AML-193 (cell line): Measurements from ENCODE around the gene KMT2E.

Experiments used
- DNase-seq, 2 experiments: peaks; one replicate each; lab custom pipeline; 2025; lab: John Stamatoyannopoulos, UW

KMT2E gene

DNA sequence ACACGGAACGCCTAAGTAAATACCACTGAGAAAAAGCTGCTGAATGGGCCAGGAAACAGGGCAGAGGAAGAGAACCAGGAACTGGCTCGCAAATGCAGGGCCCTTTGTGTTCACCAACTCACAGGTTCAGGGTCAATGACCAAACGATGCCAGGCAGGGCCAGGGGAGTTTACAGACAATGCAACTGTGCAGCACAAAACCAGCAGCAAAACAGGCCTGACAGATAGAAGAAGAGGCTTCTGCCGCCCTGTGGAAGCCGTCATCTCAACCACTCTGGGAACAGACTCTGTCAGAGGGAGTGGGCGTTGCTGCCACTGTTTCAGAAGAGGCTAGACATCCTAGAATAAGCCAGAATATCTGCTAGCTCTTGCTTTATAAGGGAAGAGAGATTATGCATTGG, 117.9 kb downstream of the KMT2E start:
- no peak for DNase-seq

DNA sequence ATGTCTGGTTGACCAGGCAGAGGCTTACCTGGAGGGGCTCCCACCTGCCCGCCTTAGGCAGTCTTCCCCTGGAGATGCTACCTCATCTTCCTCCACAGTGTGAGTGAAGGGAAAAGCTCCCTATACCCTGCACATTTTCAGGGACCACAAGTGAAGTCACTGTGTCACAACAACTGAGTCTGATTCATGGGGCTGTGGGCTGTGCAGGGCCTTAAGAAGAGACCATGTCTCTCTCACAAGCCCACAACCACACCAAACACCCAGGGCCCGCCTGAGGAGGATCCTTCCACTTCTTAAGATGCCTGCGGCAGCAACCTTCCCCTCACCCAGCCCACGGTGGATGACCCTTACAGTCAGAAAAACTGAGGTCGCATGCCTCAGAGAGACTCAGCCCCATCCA, 118.3 kb downstream of the KMT2E start:
- no peak for DNase-seq

DNA sequence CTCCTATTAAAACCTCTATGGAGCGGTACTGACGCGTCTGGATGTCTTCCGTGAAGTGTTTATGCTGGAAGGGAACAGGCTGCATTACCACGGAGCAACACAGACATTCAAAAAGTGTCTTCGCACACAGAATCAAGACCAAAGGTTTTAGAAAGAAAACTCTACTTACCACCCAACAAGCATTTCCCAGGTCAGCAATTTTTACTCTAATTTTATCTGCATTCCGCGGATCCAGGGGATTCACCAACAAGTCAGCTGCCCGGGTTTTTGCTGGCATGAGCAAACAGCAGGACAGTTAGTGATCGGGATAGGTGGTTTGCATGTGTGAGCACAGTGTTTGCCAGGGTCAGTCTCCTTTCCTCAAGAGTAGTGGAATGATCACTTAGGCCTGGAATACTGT, 118.8 kb downstream of the KMT2E start:
- no peak for DNase-seq

DNA sequence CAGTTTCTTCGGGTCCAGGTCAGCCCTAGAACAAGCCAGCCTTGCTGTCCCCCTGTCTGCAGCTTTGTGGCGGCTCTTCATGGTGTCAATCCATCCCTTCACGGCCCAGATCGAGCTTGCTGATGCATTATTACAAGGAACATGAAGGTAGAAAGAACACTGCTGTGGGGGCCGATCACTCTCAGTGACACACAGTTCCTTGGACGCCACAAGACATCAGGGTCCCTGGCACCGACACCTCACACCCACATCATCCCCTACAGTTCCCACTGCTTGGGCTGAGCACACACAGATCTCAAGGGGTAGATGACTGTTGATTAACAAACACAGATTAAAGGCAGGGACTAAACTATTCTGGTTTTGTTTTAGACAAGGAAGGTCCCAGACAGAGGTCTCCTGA, 119.4 kb downstream of the KMT2E start:
- DNase-seq, result no peak

DNA sequence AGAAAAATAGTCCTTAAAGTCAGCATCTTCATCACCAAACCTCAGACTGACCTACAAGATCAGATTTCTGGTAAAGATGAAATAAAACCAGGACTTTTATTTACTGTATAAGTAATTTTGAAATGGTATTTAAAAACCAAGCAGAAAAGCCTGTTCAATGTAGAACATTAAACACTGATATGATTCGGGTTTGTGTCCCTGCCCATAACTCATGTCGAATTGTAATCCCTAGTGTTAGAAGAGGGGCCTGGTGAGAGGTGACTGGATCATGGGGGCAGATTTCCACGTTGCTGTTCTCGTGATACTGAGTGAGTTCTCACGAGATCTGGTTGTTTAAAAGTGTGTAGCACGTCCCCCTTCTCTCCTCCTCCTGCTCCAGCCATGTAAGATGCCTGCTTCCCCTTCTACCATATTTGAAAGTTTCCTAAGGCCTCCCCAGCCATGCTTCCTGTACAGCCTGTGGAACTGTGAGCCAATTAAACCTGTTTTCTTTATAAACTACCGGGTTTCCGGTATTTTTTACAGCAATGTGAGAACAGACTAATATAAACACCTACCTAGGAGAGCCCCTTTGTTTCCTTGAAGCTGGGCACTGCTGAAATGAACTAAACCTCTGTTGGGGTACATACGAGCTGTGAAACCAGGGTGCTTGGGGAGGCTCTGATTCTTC, 120.1 kb downstream of the KMT2E start:
- DNase-seq, result no peak

DNA sequence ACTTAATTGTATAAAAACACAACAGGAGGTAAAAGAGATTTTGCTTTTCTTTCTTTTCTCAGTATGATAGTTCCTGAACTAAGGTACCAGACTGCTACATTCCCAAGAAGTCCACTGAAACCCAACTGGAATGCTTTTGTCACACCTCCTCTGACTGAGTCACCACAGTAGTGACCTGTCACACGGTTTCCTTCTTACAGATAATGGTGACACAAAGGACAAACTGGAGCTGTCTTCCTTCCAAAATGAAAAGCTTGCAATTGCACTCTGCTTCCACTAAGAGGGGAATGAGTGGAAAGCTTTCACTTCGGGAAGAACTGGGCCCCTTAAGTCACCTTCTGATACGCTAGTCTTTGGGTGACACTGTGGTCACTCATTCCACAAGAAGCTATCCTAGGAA, 122.2 kb downstream of the KMT2E start:
- DNase-seq, result no peak

DNA sequence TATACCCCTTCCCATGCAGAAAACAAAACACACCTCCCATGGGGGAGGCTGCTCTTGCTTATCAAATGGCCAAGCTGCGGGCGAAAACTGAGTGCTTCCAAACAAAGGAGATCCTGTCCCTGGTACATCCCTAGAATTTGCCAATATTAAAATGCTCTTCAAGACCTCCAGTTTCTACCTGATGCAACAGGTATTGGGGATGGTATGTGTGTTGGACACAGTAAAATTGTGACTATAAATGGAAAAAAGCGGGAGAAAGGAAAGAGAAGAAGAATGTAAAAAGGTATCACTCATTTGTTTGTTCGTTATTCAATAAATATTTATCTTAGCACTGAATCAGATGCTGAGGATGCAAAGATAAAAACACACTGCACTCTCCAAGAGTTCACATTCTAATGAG, 123.9 kb downstream of the KMT2E start:
- no peak for DNase-seq

DNA sequence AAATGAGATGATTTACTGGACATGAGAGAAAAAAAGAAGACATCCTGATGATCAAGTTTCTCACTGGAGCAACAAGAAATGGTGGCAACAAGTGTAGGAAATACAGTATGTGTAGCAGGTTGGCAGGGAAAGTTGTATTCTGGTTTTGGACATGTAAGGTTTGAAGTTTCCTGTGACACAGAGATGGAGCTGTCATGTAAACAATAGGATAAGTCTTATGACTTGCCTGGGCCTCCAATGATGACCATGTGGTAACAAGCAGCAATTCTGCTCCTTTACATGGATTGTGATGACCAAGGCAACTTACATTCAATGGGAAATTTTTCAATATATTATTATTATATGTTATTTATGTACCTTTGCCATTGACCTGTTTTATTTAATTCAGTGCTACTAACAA, 125.4 kb downstream of the KMT2E start:
- no peak for DNase-seq

DNA sequence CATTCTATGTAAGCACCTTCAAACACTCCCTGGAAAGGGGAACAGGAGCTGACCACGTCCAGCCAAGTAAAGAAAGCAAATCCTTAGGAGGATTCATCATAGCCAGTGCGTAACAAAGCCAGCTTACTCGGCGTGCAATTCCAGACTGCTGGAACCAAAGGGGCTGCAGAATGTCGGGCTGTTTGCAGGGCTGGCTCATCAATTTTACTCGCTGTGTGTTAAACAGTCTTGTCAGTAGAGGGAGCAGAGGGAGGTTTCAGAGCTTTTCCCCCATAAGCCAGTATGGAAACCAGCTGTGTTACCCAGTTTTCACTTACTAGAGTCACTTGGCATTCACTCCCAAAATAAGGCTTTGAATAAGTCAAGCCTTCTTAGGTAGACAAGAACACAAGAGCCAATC, 127.1 kb downstream of the KMT2E start:
- DNase-seq, result peak in 1 of 2 experiments; percentile 17

DNA sequence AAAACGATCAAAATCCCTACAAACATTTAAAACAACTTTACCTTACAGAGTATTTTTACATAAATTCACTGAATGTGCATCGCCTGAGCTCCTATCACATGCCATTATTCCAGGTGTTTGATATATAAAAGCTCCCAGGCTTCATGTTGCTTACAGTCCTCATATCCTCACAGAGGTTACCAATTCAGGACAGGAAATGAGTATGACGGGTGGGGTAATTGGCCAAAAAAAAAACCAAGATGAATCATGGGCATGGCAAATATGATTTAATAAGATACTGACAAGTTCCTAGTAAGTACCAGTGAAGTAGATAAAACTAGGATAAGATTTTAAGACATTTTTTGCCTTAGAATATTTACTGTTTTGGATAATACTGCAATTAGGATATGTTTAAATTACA, 135.8 kb downstream of the KMT2E start:
- DNase-seq, result no peak

DNA sequence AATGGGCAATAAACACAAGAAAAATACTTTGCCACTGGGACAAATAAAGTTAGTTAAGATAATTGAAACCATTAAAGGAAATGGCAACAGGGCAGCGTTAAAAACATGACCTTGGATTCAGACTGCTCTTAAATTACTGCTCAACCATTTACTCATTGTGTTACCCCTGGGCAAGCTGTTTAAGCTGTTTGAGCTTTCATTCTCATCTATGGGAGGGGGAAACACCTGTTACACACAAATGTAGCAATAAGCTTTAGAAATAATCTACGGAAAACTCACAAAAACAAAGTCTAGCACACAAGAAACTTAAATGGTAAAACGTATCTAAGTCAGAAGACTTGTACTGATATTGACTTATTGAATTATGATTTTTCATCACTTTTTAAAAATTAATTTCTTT, 137.1 kb downstream of the KMT2E start:
- no peak for DNase-seq

DNA sequence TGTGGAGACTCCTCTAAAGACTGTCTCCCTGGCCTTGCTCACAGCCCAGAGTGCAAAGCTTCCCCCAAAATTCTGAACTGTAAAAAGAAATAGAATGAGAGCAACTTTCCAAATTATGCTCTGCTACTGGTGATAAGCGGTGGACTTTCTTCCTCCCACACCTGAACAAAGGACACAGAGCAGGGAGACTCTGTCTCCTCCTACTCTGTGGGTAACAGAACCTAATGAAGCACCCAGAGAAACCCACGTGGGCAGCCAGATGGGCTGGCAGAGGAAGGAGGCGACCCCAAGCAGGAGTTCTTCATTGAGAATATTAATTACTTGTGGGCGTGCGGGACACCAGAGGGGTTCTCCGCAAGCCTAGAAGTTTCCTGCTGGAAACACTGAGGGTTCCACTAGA, 139.5 kb downstream of the KMT2E start:
- DNase-seq, result no peak

DNA sequence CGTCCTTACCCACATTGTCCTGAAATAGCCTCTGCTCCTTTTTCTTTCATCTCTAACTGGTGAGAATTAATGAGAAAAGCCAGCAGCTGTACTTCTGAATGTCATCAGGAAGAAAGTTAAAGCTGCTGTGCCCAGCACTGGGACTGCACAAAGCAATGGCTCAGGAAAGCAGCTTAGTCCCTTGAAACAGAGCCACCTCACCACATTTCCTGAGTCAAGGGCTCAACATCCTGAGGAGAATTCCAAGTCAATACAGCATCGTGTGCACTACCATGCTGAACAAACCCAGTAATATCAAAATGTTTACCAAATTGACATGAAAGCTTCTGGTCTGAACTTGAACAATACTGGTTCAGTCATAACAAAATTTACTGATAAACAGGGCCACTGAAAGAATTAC, 140.1 kb downstream of the KMT2E start:
- DNase-seq, result no peak

DNA sequence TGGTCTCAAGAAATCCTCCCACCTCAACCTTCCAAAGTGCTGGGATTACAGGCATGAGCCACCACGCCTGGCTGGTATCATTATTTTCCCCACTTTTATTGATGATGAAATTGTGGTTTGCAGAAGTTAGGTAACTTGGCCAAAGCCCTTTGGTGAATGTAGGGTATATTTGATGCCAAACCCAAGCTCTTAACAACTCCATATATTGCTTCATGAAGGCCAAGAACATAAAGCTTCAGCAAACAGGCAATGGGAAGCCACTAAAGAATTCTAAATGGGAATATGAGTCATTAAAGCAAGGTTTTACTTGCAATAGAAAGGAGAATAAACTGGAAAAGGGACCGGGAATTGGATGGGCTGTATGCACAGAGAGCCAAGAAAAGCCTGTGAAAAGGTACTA, 142.7 kb downstream of the KMT2E start:
- DNase-seq, result no peak

DNA sequence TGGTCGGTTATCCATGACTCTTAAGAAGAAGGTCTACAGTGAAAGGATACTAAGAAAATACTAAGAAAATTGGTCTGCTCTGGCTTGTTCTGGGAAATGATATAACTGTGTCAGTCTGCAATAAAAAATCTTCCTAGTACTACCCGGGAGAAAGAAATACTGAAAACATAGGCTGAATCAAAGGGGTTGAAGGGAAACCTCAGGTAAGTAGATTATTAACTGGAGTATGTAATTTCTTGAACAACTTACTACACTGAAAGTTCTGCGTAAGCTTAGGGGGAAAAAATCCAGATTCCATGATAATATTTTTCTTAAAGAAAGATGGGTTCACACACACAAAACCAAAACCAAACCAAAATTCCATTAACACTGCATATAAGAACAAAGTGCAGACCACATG, 143.3 kb downstream of the KMT2E start:
- no peak for DNase-seq

DNA sequence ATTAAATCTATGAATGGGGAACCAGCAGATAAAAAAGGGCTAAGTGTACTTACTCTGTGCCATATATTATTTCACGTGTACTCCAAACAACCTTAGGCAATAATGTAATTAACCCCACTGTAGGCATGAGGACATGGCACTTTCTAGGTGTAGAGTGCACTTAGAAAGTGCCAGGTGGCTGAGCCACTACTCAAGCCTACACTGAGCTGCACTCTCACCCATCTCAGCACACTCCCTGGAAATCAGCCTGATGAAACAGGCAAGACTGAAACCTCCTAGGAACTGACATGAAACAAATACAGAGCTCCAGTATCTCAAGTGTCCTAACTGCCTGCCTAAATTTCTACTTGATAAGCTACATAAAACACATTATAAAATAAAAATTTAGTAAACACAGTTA, 147.4 kb downstream of the KMT2E start:
- DNase-seq, result no peak
